Ovary (tissue), 9 donors: ENCODE measurements around the gene PLEKHA8. TPM values are rescaled to one million over a fixed set of nuclear protein-coding genes. Genes with fewer than 3 reads are reported as not detected.

Source experiments
- DNase-seq, 5 donors: peaks; one replicate each; pipeline ENCODE4 v3.0.0-alpha.2; 2019 to 2020
- H3K27ac ChIP-seq, 2 donors: fragments of 200-600 bp; one replicate each; pipeline versions ENCODE4 v1.5.1 to v1.8.0; 2019 to 2022
- H3K27me3 ChIP-seq: fragments of 200-600 bp; one replicate; pipeline ENCODE4 v1.8.0; 2022
- H3K36me3 ChIP-seq: fragments of 200-600 bp; sonication (generic); one replicate; pipeline ENCODE4 v1.5.1; 2019
- H3K4me1 ChIP-seq: one replicate; pipeline ENCODE4 v1.8.1; 2013; ENCODE audit warnings: mild to moderate bottlenecking, moderate library complexity; ENCODE audit not compliant: insufficient read depth
- H3K4me3 ChIP-seq: fragments of 200-600 bp; sonication (generic); one replicate; pipeline ENCODE4 v1.5.1; 2017
- H3K9me3 ChIP-seq, 2 donors: fragments of 200-600 bp in 1 of 2; sonication (generic) in 1 of 2; one replicate each; pipeline versions ENCODE4 v1.5.1 to v1.8.1; 2013 to 2019; ENCODE audit warnings: mild to moderate bottlenecking in 1 of 2, moderate library complexity in 1 of 2
- CTCF ChIP-seq, 3 donors: fragments of 450-650 bp in 2 of 3; fragments of 200-600 bp in 1 of 3; IDR thresholded peaks; one replicate each; pipeline versions ENCODE4 v1.5.1 to v1.8.0; 2016 to 2022; ENCODE audit warnings: antibody characterized with exemption in 3 of 3, mild to moderate bottlenecking in 1 of 3
- EP300 ChIP-seq: sonication (generic); formaldehyde crosslinking; IDR thresholded peaks from one replicate; pipeline ENCODE4 v1.6.1; 2017; ENCODE audit warnings: antibody characterized with exemption
- POLR2A ChIP-seq: fragments of 450-650 bp; IDR thresholded peaks from one replicate; pipeline ENCODE4 v1.6.1; 2017; ENCODE audit warnings: antibody characterized with exemption, mild to moderate bottlenecking, moderate library complexity
- WGBS, 3 donors: extraction: QIAGEN DNeasy Blood & Tissue Kit in 1 of 3; methylation state at CpG; one replicate each; pipeline versions ENCODE4 v1.1.5 to v1.1.7; 2013 to 2017; 5-methylcytosine and 5-hydroxymethylcytosine counted together
- intact Hi-C, 4 donors: fragments of 100-400 bp; cut with DNase I; formaldehyde crosslinking; loops; one replicate each; pipeline versions ENCODE4 v1.11.0 to v1.15.1; 2022 to 2023
- polyA plus RNA-seq, 2 donors: library from polyadenylated mRNA; stranded (reverse); fragments of 200-250 nt in 1 of 2; fragments of 350-450 nt in 1 of 2; fragmentation: Illumina TruSeq in 1 of 2; extraction: RNeasy Lipid Tissue Mini Kit (QIAGEN cat#74804) in 1 of 2; gene quantifications; one replicate each; pipeline ENCODE4 v1.2.3, GENCODE V29; 2013 to 2014
- total RNA-seq, 7 donors: library from RNA; depleted of rRNA in 2 of 7; stranded (reverse); fragments of >200 nt in 2 of 7; fragmentation: NEBNext Ultra II Directional in 3 of 7; extraction: Animal tissue kit (Norgen Biotek cat#: 25700) in 3 of 7; gene quantifications; one replicate each; pipeline versions ENCODE4 v1.1.0 to v1.2.4, GENCODE V29; 2016 to 2023
- donor health status: DM: no; HTN: no; CAD: no; lungs with moderate emphysema.
- donor health status: DM: no; HTN: no; CAD: no.
- donor health status: Bipolar disorder and iron deficiency.
- donor health status: DM: yes; HTN: yes; CAD: no.
- donor health status: DM: no; HTN: no; CAD: no.
- donor health status: DM: yes; HTN: yes; CAD: no.

The PLEKHA8 gene
- total and polyA plus RNA-seq, 9 donors = 3.1 to 12.8 (median 10.0) TPM

GRCh38 chr7:30145426-30145970 lies 117.3 kb downstream of the PLEKHA8 start:
- Histone ChIP-seq H3K9me3 (no peaks in the 10 kb centered on the region), H3K27ac (no peak overlapping the region), H3K4me3 (no peak overlapping the region), H3K4me1 (peaks cover 2% of the 10 kb centered on the region), H3K27me3 (no peaks in the 10 kb centered on the region), H3K36me3 (no peaks in the 10 kb centered on the region)
- no peak for DNase-seq
- intact Hi-C loops = no loop called here
- WGBS, 3 donors = 80 to 90% (median 85%) methylated on average over 6 of the region's 6 CpGs
- TF ChIP-seq POLR2A (no peak), EP300 (no peak), CTCF (IDR thresholded peaks at IDR 0.05) (no peak)

- peak in 1 of 5 donors; percentile 30 for DNase-seq
- intact Hi-C loops = no loop called here
- Histone ChIP-seq H3K36me3 (no peaks in the 10 kb centered on the region), H3K4me3 (no peak overlapping the region), H3K9me3 (no peaks in the 10 kb centered on the region), H3K27ac (no peak overlapping the region), H3K4me1 (peaks cover 2% of the 10 kb centered on the region), H3K27me3 (no peaks in the 10 kb centered on the region)
- TF ChIP-seq EP300 = no peak
- no peak for TF ChIP-seq CTCF (IDR thresholded peaks at IDR 0.05)
- TF ChIP-seq POLR2A = no peak
- WGBS, 3 donors = 51 to 53% (median 52%) methylated on average over 13 of the region's 13 CpGs
Observed at GRCh38 chr7:30146127-30146612, 118.0 kb downstream of the PLEKHA8 start.

GRCh38 chr7:30147223-30147622 lies 119.0 kb downstream of the PLEKHA8 start:
- no peaks in the 10 kb centered on the region for H3K36me3 ChIP-seq
- H3K4me3 ChIP-seq = no peak overlapping the region
- H3K27ac ChIP-seq = no peak overlapping the region
- no peaks in the 10 kb centered on the region for H3K9me3 ChIP-seq
- 57 to 72% (median 61%) methylated on average over 4 of the region's 4 CpGs for WGBS, 3 donors
- no peak for DNase-seq
- no peak for TF ChIP-seq POLR2A
- TF ChIP-seq EP300 = no peak
- no peak for TF ChIP-seq CTCF (IDR thresholded peaks at IDR 0.05)
- H3K27me3 ChIP-seq = no peaks in the 10 kb centered on the region
- peaks cover 2% of the 10 kb centered on the region for H3K4me1 ChIP-seq
- intact Hi-C loops = no loop called here

- H3K36me3 ChIP-seq = no peaks in the 10 kb centered on the region
- no peaks in the 10 kb centered on the region for H3K9me3 ChIP-seq
- intact Hi-C loops = no loop called here
- H3K27ac ChIP-seq = no peak overlapping the region
- no peak for DNase-seq
- H3K4me1 ChIP-seq = peaks cover 2% of the 10 kb centered on the region
- no peaks in the 10 kb centered on the region for H3K27me3 ChIP-seq
- WGBS, 3 donors = 92 to 100% (median 95%) methylated on average over 2 of the region's 2 CpGs
- TF ChIP-seq CTCF (IDR thresholded peaks at IDR 0.05) (no peak), POLR2A (no peak), EP300 (no peak)
- no peak overlapping the region for H3K4me3 ChIP-seq
Observed at GRCh38 chr7:30147785-30148184, 119.6 kb downstream of the PLEKHA8 start.
